GM21390 (cell line): ENCODE measurements around the gene AMPH.

Experiments
- ATAC-seq: cut with Tn5 transposase; IDR thresholded peaks from one replicate; pipeline ENCODE4 v1.9.1; 2021; ENCODE audit not compliant: unreplicated experiment

AMPH gene

GRCh38 chr7:38630720-38631673 lies at the start of gene AMPH:
TSS of gene AMPH (minus strand) at chr7:38631373. CDS start at chr7:38631351, 22 bp downstream.
- no peak for ATAC-seq

DNA sequence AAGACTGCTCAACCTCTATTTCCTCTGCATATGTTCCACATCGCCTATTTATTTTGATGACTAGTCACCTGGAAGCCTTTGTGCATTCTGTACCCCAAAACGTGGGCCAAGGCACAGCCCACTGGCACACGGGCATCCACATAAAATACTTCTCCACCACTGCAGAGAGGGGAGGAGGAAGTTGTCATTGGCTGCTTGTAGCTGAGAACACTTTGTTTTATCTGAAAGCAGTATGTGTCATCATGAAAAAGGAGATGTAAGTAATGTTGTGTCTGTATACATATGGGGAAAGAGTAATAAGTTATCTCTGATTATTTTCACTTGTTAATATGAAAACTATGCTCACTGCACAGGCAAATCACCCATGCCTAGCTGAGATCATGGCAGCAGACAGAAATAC lies 48.2 kb upstream of the AMPH start:
- ATAC-seq, result no peak

- no peak for ATAC-seq
Observed at GRCh38 chr7:38678698-38679054, 47.5 kb upstream of the AMPH start.

DNA sequence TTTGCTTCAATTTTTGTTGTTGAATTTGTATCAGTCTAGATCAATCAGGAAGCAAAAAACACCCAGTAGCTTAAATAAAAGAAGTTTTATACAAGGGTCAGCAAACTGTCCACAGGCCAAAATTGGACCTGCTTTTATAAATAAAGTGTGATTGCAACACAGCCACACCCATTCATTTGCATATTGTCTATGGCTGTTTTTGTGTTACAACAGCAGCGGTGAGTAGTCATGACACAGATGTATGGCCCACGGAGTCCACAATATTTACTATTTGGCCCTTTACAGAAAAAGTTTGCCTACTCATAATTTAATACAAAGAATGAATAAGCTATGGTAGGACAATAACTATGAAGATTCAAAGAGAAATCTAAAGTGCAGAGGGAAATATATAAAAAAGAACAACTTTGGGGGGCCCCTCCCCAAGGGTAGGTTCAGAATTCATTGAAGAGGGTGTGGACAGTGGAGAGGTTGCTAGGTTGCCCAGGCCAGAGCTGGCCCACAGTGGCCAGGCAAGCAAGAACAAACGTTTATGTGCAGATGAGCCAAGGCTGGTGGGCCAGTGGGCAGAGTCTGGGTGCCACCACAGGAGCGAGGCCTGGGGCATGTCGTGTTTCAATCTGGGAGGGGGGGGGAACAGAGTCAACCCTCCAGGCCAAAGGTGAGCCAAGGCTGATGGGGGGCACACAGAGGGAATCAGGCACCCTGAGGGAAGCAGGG lies 47.0 kb upstream of the AMPH start:
- ATAC-seq, result no peak

GRCh38 chr7:38675494-38676106 lies 44.4 kb upstream of the AMPH start:
- no peak for ATAC-seq

DNA sequence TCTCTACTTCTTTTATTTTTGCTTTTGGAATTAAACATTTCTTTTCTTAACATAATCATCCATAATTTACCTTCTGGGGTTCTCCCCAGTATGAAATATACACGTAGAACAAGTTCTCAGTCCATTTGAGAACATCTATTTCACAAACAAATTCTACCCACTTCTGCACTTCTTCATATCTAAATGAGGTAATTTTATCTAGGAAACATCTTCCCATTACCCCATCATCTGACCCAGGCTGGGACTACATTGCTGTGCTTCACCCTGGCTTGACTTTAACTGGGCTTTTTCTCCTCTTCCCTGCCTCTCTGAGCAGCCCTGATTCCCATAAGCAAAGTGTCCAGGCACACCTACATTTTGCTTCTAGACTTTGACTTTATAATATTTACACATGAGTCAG lies 43.3 kb upstream of the AMPH start:
- ATAC-seq, result no peak

GRCh38 chr7:38673795-38674194 lies 42.6 kb upstream of the AMPH start:
- ATAC-seq, result no peak

GRCh38 chr7:38671911-38672905 lies 41.0 kb upstream of the AMPH start:
- no peak for ATAC-seq

DNA sequence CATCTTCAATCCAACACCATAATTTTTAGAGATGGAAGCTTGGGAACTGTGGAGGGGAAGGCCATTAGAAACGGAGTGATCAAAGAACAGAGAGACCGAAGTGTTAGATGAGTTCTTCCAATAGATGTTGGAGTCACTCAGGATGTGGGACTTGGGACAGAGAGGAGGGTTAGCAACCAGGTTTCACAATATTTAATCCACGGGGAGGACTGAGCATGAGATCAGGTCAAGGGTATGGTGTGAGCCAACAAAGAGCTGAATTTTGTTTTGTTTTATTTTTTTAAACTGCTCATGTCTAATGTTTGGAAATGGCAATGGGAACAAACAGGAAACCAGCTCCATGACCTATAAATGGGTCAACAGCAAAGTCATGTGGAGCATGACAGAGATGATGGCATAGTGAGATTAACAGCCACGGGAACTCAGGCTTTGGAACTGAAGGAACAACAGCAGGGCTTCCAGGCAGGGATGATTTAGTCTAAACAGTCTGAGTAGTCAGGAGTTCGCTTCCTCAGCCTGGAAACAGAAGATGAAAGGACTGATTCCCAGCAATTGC lies 38.9 kb upstream of the AMPH start:
- no peak for ATAC-seq

GRCh38 chr7:38664972-38665371 lies 33.8 kb upstream of the AMPH start:
- ATAC-seq, result no peak

DNA sequence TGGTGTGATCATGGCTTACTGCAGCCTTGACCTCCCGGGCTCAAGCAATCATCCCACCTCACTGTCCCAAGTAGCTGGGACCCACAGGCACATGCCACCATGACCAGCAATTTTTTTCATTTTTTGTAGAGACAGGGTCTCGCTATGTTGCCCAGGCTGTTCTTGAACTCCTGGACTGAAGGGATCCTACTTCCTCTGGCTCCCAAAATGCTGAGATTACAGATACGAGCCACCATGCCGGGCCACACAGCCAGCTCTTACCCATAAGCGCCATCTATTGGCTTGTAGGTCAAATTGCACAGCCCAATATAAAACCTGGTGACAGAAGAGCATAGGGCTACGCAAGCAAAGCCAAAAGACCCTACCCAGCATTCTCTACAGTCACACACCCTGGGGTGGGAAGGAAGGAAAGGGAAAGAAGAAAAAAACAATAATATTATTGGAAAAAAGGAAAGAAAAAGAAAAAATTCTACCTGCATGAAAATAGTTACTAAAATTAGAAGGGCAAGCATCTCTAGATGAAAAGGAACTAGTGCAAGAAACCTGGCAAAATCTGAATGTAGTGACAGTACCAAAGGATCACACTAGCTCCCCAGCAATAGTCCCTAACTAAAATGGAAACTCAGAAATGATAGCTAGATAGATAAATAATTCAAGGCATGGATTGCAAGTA lies 29.4 kb upstream of the AMPH start:
- ATAC-seq, result peak; percentile 71

- no peak for ATAC-seq
Observed at GRCh38 chr7:38659931-38660330, 28.8 kb upstream of the AMPH start.

DNA sequence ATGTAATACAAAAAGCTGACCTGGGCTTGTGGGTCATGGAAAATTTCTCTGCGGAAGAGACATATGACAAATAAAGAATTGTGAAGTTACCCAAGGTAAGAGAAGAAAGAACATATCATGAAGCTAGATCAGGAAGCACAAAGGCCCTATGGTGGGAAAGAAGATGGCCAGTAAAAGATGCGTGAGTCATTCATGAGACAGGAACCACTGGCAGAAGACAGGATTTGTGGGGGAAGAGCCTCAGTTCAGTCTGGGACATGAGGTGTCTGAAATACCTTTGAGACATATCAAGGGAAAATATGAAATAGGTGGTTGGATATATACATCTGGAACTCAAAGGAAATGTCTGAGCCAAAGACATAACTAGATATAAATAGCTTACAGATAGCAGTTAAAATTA lies 27.7 kb upstream of the AMPH start:
- ATAC-seq, result no peak

DNA sequence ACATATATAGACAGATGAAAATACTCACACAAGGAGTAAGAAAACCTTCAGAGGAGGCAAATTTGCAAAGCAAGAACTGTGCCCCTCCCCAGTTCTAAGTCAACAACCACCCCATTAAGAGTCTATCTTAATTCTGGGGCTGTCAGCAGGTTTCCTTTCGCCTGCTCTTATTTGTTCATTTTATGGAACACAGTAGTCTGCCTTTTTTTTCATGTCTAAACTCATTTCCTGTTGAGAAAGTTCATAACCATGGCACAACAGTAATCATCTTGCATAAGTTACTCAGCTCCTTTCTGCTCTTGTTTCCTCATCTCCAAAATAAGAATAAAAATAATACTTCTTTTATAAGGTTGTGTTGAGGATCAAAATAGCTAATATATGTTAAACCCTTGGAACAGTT lies 25.8 kb upstream of the AMPH start:
- no peak for ATAC-seq

DNA sequence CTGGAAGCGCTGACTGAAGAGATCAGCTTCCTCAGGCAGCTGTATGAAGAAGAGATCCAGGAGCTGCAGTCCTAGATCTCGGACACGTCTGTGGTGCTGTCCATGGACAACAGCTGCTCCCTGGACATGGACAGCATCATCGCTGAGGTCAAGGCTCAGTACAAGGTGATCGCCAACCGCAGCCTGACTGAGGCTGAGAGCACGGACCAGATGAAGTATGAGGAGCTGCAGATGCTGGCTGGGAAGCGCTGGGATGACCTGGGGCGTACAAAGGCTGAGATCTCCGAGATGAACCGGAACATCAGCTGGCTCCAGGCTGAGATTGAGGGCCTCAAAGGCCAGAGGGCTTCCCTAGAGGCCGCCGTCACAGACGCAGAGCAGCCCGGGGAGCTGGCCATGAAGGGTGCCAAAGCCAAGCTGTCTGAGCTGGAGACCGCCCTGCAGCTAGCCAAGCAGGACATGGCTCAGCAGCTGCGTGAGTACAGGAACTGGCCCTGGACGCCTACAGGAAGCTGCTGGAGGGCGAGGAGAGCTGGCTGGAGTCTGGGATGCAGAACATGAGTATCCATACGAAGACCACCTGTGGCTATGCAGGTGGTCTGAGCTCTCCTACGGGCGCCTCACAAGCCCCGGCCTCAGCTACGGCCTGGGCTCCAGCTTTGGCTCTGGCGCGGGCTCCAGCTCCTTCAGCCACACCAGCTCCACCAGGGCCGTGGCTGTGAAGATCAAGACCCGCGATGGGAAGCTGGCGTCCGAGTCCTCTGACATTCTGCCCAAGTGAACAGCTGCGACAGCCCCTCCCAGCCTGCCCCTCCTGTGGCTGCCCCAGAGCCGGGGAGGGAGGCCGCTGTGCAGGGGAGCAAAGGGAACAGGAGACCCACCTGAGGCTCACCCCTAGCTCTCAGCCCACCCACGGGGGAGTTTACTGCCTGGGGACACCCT lies 24.9 kb upstream of the AMPH start:
- no peak for ATAC-seq

DNA sequence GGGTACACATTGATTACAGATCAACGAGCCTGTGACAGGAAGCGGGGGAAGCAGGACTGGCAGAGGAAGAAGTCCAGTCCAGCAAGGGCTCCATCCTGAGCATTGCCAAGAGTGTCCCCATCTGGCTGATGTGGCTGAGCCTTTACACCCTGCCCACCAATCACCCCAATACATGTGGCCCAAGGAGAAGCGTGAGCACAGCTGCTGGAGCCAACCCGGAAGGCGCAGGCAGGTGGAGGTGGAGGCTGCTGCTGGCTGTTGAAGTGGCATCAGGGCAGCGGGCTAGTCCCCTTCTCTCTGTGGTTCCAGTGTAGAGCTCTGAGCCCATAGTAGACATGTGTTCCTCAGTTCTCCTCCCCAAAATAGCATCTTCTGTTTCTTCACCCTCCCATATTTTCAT lies 6.8 kb upstream of the AMPH start:
- no peak for ATAC-seq

DNA sequence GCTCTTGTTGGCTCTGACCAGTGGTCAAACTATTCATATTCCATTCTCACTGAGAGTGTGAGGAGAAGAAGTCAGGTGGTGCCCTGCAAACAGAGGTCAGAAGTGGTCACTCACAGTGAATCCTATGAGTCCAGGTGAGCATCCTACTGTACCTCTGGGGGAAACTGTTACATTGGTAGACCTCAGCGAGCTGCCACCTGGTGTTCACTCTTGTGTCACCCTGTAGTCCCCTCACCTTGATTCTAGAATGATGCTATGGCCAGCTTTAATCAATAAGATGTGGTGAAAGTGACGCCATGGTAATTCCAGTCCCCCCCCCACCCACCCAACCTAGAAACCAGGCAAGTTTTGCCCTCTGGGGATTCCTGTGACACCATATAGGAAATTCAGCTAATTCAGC lies 1.2 kb upstream of the AMPH start:
- ATAC-seq, result no peak

DNA sequence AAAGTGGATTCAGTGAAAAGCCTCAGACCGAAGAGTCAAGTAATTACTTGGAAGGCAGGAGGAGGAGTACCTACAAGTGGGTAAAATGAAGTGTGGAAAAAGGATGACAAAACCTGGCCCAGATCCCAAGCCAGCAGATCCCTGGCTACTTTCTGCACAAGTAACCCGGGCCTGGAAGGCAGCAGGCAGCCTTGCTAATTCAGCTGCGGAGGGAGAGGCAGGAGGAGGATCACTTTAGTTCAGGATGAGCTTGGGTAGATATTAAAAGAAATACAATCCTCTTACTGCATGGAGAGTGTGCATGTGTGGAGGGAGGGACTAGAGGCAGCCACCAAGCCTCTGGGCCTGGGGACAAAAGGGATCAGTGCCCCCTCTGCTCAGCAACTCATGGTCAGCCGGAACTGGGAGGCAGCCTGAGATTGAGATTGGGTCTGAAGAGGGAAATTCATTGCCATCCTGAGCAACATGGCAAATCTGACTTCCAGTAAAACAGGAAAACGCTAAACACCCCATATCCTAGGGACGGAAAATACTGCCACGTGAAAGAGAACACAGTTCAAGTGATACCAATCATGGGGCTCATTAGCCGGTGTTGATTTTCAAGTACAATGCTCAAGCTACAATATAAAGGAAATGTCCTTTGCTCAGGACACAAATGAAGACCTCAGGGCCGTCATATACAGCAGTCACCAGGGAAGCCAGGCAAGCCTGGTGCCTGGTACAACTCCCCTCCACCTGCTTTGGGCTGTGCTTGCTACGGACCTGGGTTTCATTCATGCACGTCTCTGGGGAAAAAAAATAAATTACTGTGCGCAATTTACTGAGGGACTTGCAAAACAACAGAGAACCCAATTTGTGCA lies 1.3 kb downstream of the AMPH start:
- no peak for ATAC-seq
